Right cardiac atrium (tissue), 5 donors: Measurements from ENCODE around the gene PISD. TPM values are rescaled to one million over a fixed set of nuclear protein-coding genes. Genes with fewer than 3 reads are reported as not detected.

Source experiments
- ATAC-seq, 2 donors: fragments of 200-7000 bp; cut with Tn5 transposase; one replicate each; pipeline versions ENCODE4 v1.8.0 to v1.9.1; 2020; ENCODE audit warnings: moderate library complexity in 2 of 2, mild to moderate bottlenecking in 1 of 2
- DNase-seq, 3 donors: peaks; one replicate each; pipeline ENCODE4 v3.0.0-alpha.2; 2020
- H3K27ac ChIP-seq: one replicate; pipeline ENCODE4 v1.5.1; 2013; ENCODE audit warnings: mild to moderate bottlenecking, low read length, control low read depth, moderate library complexity
- H3K27me3 ChIP-seq: one replicate; pipeline ENCODE4 v1.6.1; 2013; ENCODE audit not compliant: control insufficient read depth, insufficient read depth
- H3K4me1 ChIP-seq: one replicate; pipeline ENCODE4 v1.6.1; 2013; ENCODE audit warnings: low read length; ENCODE audit not compliant: control insufficient read depth, insufficient read depth
- H3K4me3 ChIP-seq: one replicate; pipeline ENCODE4 v1.5.1; 2013; ENCODE audit warnings: low read length, control low read depth
- H3K9me3 ChIP-seq: one replicate; pipeline ENCODE4 v1.6.1; 2013; ENCODE audit warnings: low read length; ENCODE audit not compliant: control insufficient read depth
- WGBS: extraction: QIAGEN DNeasy Blood & Tissue Kit; methylation state at CpG from one replicate; pipeline ENCODE4 v1.1.7; 2013; 5-methylcytosine and 5-hydroxymethylcytosine counted together
- intact Hi-C, 4 donors: fragments of 100-400 bp; cut with DNase I; formaldehyde crosslinking; loops; one replicate each; pipeline versions ENCODE4 v1.11.0 to v1.14.0; 2022 to 2023
- polyA plus RNA-seq: library from polyadenylated mRNA; stranded (reverse); fragments of 200-250 nt; gene quantifications from one replicate; pipeline ENCODE4 v1.2.3, GENCODE V29; 2013
- total RNA-seq, 4 donors: library from RNA; stranded (reverse); fragmentation: NEBNext Ultra II Directional; extraction: Animal tissue kit (Norgen Biotek cat#: 25700); gene quantifications; one replicate each; pipeline ENCODE4 v1.2.1, GENCODE V29; 2021
- donor health status: healthy with polysubstance abuse.
- donor health status: DM: no; HTN: yes; CAD: no.
- donor health status: DM: no; HTN: no; CAD: no.
- donor health status: DM: no; HTN: yes; CAD: no; lungs with severe emphysema.
- donor health status: DM: yes; HTN: yes; CAD: no.

Gene PISD
- total and polyA plus RNA-seq, 5 donors = 11.1 to 33.5 (median 18.7) TPM

DNA sequence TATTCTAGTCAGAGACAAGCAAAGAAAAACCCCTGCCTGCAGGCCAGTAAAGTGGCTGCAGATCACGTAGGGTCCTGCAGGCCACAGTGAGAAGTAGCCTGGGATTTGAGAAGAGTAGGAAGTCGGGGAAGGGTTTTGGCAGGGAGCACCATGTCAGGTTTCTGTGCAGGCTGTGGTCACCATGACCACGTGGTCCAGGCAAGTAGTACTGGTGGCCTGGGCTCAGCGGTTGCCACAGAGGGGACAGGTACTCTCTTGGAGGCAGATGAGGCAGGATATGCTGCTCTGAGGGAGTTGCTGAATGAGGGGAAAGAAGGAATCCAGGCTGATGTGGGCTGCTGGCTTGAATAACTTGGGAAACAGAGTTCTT, 46.5 kb downstream of the PISD start:
- intact Hi-C loops = no loop called here
- ATAC-seq = no peak
- no peaks in the 10 kb centered on the region for H3K9me3 ChIP-seq
- 58% methylated on average over 4 of the region's 4 CpGs for whole genome bisulfite sequencing
- no peaks in the 10 kb centered on the region for H3K27me3 ChIP-seq
- H3K4me3 ChIP-seq = no peak overlapping the region
- peaks cover 5% of the 10 kb centered on the region for H3K4me1 ChIP-seq
- H3K27ac ChIP-seq = no peak overlapping the region
- DNase-seq = peak in 2 of 3 donors; percentile 35 to 53

DNA sequence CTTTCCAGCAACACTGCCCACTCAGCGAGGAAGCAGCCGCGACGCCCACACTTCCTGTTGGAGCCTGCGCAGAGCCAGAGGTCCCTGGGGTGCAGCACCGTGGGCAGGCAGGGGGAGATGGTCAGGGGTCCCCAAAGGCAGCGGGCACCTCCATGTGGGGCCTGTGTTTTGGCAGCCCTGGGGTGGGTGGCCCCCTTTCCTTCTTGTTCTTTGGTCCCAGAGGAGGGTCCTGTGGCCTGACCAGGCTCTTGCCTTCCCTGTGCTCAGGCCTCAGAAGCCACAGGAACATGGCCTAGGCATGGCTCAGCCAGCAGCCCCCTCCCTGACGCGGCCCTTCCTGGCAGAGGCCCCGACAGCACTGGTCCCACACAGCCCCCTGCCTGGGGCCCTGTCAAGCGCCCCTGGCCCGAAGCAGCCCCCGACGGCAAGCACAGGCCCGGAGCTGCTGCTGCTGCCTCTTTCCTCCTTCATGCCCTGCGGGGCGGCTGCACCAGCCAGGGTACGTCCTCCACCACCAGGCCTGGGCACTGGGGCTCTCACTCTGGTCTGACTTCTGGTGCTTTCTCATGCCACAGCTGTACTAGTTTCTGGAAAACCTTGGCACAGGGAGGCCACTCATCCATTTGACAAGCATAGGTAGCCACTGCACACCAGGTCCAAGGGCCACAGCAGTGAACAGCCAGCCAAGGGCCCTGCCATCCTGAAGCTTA, 47.1 kb downstream of the PISD start:
- Histone ChIP-seq H3K4me1 (peaks cover 5% of the 10 kb centered on the region), H3K9me3 (no peaks in the 10 kb centered on the region), H3K27me3 (no peaks in the 10 kb centered on the region), H3K27ac (no peak overlapping the region), H3K4me3 (no peak overlapping the region)
- intact Hi-C loops = no loop called here
- 59% methylated on average over 18 of the region's 18 CpGs for WGBS
- DNase-seq (peak in 2 of 3 donors; percentile 55 to 57), ATAC-seq (no peak)

DNA sequence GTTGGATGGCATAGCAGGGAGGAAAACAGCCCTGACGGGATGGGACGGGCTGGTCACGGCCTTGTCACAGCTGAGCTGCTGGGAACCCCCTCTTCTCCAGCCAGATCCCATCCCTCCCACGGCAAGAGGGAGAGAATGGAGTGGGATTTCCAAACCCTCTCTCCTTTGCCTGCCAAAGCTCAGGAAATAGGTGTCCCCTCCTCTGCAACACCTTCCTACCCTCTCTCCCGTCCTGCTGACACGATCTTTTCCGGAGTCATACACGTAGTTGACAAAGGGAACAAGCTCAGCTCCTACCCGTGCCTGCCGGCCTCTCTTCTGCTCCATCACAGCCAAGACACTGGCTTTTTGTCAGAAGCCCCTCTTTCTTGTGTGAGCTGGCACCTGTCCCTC, 48.1 kb downstream of the PISD start:
- DNase-seq (no peak), ATAC-seq (no peak)
- no peaks in the 10 kb centered on the region for H3K27me3 ChIP-seq
- intact Hi-C loops = no loop called here
- H3K4me1 ChIP-seq = peaks cover 5% of the 10 kb centered on the region
- H3K9me3 ChIP-seq = no peaks in the 10 kb centered on the region
- 66% methylated on average over 10 of the region's 10 CpGs for WGBS
- H3K27ac ChIP-seq = no peak overlapping the region
- H3K4me3 ChIP-seq = no peak overlapping the region

DNA sequence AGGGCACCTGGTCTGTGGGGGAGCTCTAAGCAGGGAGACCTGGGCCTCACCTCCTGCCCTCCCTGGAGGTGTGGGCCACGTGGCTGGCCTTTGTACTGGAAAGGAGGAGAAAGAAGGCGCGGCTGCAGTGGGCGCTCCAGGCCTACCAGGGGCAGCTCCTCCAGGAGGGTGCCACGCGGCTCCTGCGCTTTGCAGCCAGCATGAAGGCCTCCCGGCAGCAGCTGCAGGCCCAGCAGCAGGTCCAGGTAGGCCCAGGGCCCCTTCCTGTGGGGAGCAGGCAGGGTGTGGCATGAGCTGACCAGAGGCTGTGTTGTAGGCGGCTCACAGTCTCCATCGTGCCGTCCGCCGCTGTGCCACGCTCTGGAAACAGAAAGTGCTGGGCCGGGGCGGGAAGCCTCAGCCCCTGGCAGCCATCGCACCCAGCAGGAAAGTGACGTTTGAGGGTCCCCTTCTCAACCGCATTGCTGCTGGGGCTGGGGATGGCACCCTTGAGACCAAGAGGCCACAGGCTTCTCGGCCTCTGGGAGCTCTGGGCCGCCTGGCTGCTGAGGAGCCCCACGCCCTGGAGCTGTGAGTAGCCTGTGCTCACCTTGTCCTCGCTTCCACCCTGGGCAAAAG, 48.6 kb downstream of the PISD start:
- Histone ChIP-seq H3K9me3 (no peaks in the 10 kb centered on the region), H3K27ac (no peak overlapping the region), H3K4me3 (no peak overlapping the region), H3K27me3 (no peaks in the 10 kb centered on the region), H3K4me1 (peaks cover 5% of the 10 kb centered on the region)
- DNase-seq = peak in 2 of 3 donors; percentile 45 to 54
- ATAC-seq = no peak
- 92% methylated on average over 23 of the region's 23 CpGs for WGBS
- intact Hi-C loops = no loop called here

DNA sequence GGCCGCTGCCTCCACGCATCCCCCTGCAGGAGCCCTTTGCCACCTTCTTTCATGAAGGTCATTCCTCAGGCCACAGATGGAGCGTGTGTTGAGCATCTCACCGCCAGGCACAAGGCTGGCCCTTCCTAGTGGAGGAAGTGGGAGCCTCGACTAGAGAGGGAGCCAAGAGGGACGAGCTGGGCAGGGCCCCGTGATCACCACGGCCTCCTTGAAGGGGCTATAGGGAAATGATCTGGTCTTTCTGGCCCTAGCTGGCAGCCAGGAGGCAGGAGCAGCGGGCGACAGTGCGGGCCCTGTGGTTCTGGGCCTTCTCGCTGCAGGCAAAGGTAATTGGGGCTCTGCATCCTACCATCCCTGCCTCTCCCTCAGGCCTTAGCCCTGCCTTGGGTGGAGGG, 49.1 kb downstream of the PISD start:
- WGBS = 88% methylated on average over 12 of the region's 12 CpGs
- peaks cover 5% of the 10 kb centered on the region for H3K4me1 ChIP-seq
- DNase-seq (peak in 1 of 3 donors; percentile 38), ATAC-seq (no peak)
- H3K4me3 ChIP-seq = no peak overlapping the region
- intact Hi-C loops = no loop called here
- H3K27me3 ChIP-seq = no peaks in the 10 kb centered on the region
- no peaks in the 10 kb centered on the region for H3K9me3 ChIP-seq
- no peak overlapping the region for H3K27ac ChIP-seq

DNA sequence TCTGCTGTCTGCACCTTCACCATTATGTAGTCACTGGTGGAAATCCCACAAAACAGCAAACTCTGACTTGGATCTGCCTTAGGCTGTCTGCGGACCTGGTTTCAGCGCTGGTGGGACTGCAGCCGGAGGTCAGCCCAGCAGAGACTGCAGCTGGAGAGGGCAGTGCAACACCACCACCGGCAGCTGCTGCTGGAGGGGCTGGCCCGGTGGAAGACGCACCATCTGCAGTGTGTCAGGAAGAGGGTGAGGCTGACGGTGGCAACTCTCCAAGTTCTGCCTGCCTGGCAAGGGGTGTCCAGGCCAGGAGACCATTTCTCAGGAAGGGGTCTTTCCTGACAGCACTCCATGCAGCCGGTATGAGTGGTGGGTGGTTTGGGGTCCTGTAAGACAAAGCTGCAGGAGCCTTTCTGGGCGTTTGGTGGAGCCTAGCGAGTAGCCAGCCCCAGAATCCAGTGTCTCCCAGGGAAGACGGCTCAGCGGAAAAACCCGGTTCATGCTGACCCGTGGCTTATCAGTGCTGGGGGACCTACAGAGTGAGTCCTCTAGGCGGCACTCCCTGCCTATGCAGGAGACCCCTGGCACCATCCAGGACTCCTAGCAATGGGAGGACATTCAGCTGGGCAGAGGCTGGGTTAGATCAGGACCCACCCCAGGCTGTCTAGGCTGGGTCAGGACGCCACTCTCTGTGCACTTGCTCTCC, 50.8 kb downstream of the PISD start:
- ATAC-seq (peak; percentile 48 to 49), DNase-seq (peak in 2 of 3 donors; percentile 55 to 72)
- intact Hi-C loops = no loop called here
- 55% methylated on average over 16 of the region's 16 CpGs for WGBS
- Histone ChIP-seq H3K4me1 (peaks cover 4% of the 10 kb centered on the region), H3K9me3 (no peaks in the 10 kb centered on the region), H3K4me3 (no peak overlapping the region), H3K27ac (no peak overlapping the region), H3K27me3 (no peaks in the 10 kb centered on the region)

DNA sequence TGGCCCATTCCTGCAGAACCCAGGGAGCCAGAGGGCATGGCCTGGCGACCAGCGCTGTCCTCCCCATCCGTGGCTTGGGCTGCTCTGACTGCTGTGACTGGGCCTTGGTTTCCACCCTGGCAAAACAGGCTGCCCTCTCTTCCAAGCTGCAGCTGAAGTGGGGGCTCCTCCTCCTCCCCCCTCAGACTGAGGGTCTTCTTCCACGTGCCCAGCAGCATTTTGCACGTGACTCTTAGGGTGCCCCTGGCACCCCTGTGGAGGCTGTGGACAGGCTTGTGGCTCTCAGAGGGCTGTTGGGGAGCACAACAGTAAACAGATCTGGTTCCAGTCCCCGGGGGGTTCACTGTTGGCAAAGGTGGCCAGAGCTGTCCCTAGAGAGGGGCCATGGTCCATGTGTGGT, 51.4 kb downstream of the PISD start:
- H3K27ac ChIP-seq = no peak overlapping the region
- DNase-seq = no peak
- no peak overlapping the region for H3K4me3 ChIP-seq
- 83% methylated on average over 6 of the region's 6 CpGs for WGBS
- no peak for ATAC-seq
- no peaks in the 10 kb centered on the region for H3K9me3 ChIP-seq
- H3K27me3 ChIP-seq = no peaks in the 10 kb centered on the region
- intact Hi-C loops = no loop called here
- peaks cover 2% of the 10 kb centered on the region for H3K4me1 ChIP-seq

DNA sequence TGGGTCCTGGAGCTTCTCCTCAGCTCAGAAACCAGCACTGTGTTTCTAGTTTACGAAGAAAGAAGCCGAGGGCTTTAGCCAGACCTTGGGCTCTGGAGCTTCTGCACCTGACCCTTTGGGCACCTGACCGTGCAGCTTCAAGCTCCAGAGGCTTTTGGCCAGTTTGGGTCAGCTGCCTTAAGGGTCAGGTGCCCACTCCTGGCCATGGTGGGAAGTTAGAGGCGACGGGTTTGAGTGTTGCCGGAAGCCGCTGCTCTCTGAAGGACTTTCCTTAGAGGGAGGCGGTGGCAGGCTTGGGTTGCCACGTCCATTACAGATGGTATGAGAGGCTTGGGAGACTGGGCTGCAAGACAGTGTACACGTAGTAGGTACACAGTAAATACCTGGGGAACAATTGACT, 52.3 kb downstream of the PISD start:
- Histone ChIP-seq H3K4me1 (peaks cover 2% of the 10 kb centered on the region), H3K27ac (no peak overlapping the region), H3K4me3 (no peak overlapping the region), H3K27me3 (no peaks in the 10 kb centered on the region), H3K9me3 (no peaks in the 10 kb centered on the region)
- intact Hi-C loops = no loop called here
- DNase-seq (no peak), ATAC-seq (no peak)
- WGBS = 94% methylated on average over 10 of the region's 10 CpGs

DNA sequence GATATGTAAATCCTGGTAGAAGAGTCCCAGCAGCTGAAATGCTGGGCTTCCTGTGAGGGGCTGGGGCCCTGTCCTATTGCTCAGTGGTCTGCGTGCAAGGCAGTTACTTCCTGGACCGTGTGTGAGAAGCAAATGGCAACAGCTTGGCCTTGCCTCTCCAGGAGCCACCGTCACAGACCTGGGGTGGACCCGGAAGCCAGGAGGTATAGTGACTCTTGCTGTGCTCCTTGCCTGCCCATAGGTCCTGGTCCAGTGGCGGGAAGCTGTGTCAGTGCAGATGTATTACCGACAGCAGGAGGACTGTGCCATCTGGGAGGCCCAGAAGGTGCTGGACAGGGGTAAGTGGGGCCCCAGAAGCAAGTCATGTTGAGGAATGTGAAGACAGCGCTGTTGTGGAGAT, 54.3 kb downstream of the PISD start:
- ATAC-seq = no peak
- intact Hi-C loops = no loop called here
- 96% methylated on average over 7 of the region's 7 CpGs for WGBS
- H3K4me1 ChIP-seq = no peaks in the 10 kb centered on the region
- H3K27me3 ChIP-seq = no peaks in the 10 kb centered on the region
- H3K9me3 ChIP-seq = no peaks in the 10 kb centered on the region
- DNase-seq = no peak
- no peak overlapping the region for H3K4me3 ChIP-seq
- no peak overlapping the region for H3K27ac ChIP-seq

DNA sequence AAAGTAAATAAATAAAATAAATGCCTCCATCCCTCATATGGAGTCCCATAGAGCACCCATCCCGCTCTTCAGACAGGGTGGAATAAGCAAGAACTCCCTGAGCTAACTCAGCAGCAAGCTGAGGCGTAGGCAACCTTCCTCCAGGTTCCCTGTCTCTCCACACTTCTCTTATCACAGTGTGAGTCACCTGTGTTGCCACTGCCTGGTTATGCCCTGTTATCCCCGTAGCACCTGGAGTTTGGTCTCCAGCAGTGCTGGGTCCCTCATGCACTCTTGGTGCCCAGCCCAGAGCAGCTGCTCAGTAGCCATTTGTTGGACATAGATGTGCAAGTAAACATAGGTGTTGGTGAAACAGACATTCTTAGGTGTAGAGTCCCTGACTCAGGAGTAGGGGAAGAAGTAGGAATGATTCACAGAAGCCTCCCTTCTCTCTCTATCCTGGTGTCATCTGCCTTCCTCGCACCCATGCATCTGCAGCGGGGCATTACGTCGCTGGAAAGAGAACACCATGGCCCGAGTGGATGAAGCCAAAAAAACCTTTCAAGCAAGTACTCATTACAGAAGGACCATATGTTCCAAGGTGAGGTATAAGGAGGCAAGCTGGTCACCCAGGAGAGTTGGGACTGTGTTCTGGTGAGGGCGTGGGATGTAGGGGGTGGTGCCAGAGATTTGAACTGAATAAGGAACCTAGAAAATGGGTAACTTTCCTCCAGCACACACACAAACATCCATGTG, 56.0 kb downstream of the PISD start:
- intact Hi-C loops = no loop called here
- no peak for DNase-seq
- WGBS = 97% methylated on average over 9 of the region's 9 CpGs
- H3K4me1 ChIP-seq = no peaks in the 10 kb centered on the region
- no peak for ATAC-seq
- H3K27ac ChIP-seq = no peak overlapping the region
- no peaks in the 10 kb centered on the region for H3K9me3 ChIP-seq
- no peak overlapping the region for H3K4me3 ChIP-seq
- no peaks in the 10 kb centered on the region for H3K27me3 ChIP-seq
